ENCODE results near the gene TP53AIP1.

DNA sequence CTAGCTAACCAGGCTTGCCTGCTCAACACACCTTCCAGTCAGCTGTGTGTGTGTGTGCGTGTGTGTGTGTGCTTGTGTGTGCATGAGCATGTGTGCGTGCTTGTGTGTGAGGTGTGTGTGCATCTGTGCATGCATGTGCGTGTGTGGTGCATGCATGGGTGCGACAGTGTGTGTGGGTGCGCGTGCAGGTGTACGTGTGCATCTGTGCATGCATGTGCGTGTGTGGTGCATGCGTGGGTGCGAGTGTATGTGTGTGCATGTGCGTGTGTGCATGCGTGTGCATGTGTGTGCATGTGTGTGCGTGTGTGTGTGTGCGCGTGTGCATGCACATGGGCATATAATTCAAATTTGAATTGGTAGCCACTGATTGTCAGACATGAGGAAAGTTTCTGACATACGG lies 10.5 kb upstream of the TP53AIP1 start:
- TF ChIP-seq, protein P1, sequence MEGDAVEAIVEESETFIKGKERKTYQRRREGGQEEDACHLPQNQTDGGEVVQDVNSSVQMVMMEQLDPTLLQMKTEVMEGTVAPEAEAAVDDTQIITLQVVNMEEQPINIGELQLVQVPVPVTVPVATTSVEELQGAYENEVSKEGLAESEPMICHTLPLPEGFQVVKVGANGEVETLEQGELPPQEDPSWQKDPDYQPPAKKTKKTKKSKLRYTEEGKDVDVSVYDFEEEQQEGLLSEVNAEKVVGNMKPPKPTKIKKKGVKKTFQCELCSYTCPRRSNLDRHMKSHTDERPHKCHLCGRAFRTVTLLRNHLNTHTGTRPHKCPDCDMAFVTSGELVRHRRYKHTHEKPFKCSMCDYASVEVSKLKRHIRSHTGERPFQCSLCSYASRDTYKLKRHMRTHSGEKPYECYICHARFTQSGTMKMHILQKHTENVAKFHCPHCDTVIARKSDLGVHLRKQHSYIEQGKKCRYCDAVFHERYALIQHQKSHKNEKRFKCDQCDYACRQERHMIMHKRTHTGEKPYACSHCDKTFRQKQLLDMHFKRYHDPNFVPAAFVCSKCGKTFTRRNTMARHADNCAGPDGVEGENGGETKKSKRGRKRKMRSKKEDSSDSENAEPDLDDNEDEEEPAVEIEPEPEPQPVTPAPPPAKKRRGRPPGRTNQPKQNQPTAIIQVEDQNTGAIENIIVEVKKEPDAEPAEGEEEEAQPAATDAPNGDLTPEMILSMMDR (conservative IDR thresholded peaks at IDR 0.05 in 1 of 2, IDR thresholded peaks at IDR 0.05 in 1 of 2; ENCODE audit: extremely low read depth in 1 of 2, insufficient read depth in 1 of 2, low read depth in 1 of 2, low read length in 2 of 2), result no peak
- no peak for TF ChIP-seq EZH2 (IDR thresholded peaks at IDR 0.05; ENCODE audit: borderline replicate concordance, low read length)

Data from mammary epithelial cell (primary cell).